Left colon (tissue), 2 donors: ENCODE results near the gene MYL4. TPM values are rescaled to one million over a fixed set of nuclear protein-coding genes. Genes with fewer than 3 reads are reported as not detected.
"Not testable (repeated sequence)": the region's sequence is repeated elsewhere in the genome, so short reads cannot be mapped to it uniquely, and the experiment has no call there.

Experiments used
- ATAC-seq: fragments of 200-7000 bp; cut with Tn5 transposase; one replicate; pipeline ENCODE4 v1.9.1; 2020; ENCODE audit warnings: mild to moderate bottlenecking, moderate library complexity
- DNase-seq, 2 donors: peaks; one replicate each; pipeline ENCODE4 v3.0.0-alpha.2; 2020
- intact Hi-C, 2 donors: fragments of 100-400 bp; cut with DNase I in 1 of 2; cut with micrococcal nuclease in 1 of 2; formaldehyde crosslinking; loops; one replicate each; pipeline versions ENCODE4 v1.11.2 to v1.14.0; 2022; cut with DNase I, micrococcal nuclease
- long read RNA-seq: library from polyadenylated mRNA; unstranded; transcript quantifications from one replicate; pipeline ENCODE4 v2.0.0, GENCODE V29; 2021
- total RNA-seq, 2 donors: library from RNA; stranded (reverse); fragmentation: NEBNext Ultra II Directional; extraction: Animal tissue kit (Norgen Biotek cat#: 25700); gene quantifications; one replicate each; pipeline ENCODE4 v1.2.1, GENCODE V29; 2021
- donor health status: DM: no; HTN: no; CAD: no.
- donor health status: DM: yes; HTN: yes; CAD: no.

The MYL4 gene
- total RNA-seq = not detected
- long read RNA-seq = 0 reads

GRCh38 chr17:47208744-47209488, at the start of gene MYL4:
MYL4 (plus strand) TSS chr17:47209348; CDS start chr17:47209423, 75 bp downstream.
- ATAC-seq (no peak), DNase-seq (no peak)
- intact Hi-C loops = no loop called here

- ATAC-seq (no peak), DNase-seq (no peak)
- intact Hi-C loops = no loop called here
Observed at GRCh38 chr17:47162013-47162622, 47.0 kb upstream of the MYL4 start.

GRCh38 chr17:47164263-47164662, 44.9 kb upstream of the MYL4 start:
- DNase-seq = no peak
- no peak for ATAC-seq
- intact Hi-C loops = no loop called here

GRCh38 chr17:47165137-47165536, 44.0 kb upstream of the MYL4 start:
- intact Hi-C loops = no loop called here
- ATAC-seq = no peak

GRCh38 chr17:47166854-47167253, 42.3 kb upstream of the MYL4 start:
- ATAC-seq, DNase-seq, intact Hi-C loops: not testable (repeated sequence)

More at GRCh38 chr17:47165137-47165536, 44.0 kb upstream of the MYL4 start:
- DNase-seq = no peak

- ATAC-seq, intact Hi-C loops, DNase-seq: not testable (repeated sequence)
Observed at GRCh38 chr17:47168896-47169295, 40.3 kb upstream of the MYL4 start.

GRCh38 chr17:47170710-47171109, 38.4 kb upstream of the MYL4 start:
- no peak for DNase-seq
- ATAC-seq = no peak
- intact Hi-C loops = no loop called here

GRCh38 chr17:47172696-47173565, 36.2 kb upstream of the MYL4 start:
- DNase-seq = no peak
- intact Hi-C loops = no loop called here
- no peak for ATAC-seq

GRCh38 chr17:47174823-47175222, 34.3 kb upstream of the MYL4 start:
- DNase-seq, ATAC-seq, intact Hi-C loops: not testable (repeated sequence)

GRCh38 chr17:47176389-47176826, 32.7 kb upstream of the MYL4 start:
- DNase-seq = no peak
- intact Hi-C loops = no loop called here
- no peak for ATAC-seq

GRCh38 chr17:47177261-47177660, 31.9 kb upstream of the MYL4 start:
- no peak for ATAC-seq
- intact Hi-C loops = no loop called here
- DNase-seq = no peak

GRCh38 chr17:47179141-47179540, 30.0 kb upstream of the MYL4 start:
- no peak for DNase-seq
- ATAC-seq = no peak
- intact Hi-C loops = no loop called here

GRCh38 chr17:47180337-47180736, 28.8 kb upstream of the MYL4 start:
- DNase-seq = no peak
- no peak for ATAC-seq
- intact Hi-C loops = no loop called here

- intact Hi-C loops, DNase-seq, ATAC-seq: not testable (repeated sequence)
Observed at GRCh38 chr17:47180988-47181387, 28.2 kb upstream of the MYL4 start.

GRCh38 chr17:47184681-47185080, 24.5 kb upstream of the MYL4 start:
- intact Hi-C loops = no loop called here
- ATAC-seq (no peak), DNase-seq (no peak)

- DNase-seq = no peak
- intact Hi-C loops = no loop called here
- peak; percentile 2 for ATAC-seq
Observed at GRCh38 chr17:47188271-47188875, 20.8 kb upstream of the MYL4 start.

GRCh38 chr17:47188876-47189731, 20.0 kb upstream of the MYL4 start, which contains the start of gene CDC27:
CDC27 (minus strand) TSS chr17:47189295; CDS start chr17:47189172, 123 bp downstream.
- ATAC-seq (peak; percentile 92), DNase-seq (peak; percentile 99 to 100)
- intact Hi-C loops = no loop called here

GRCh38 chr17:47189732-47190237, 19.4 kb upstream of the MYL4 start:
- intact Hi-C loops = no loop called here
- ATAC-seq (no peak), DNase-seq (no peak)
